GM18951 (cell line): ENCODE data around the gene SEMA3E.

Experiments
- POLR2A ChIP-seq: IDR thresholded peaks from 4 replicates; pipeline ENCODE4 v1.6.1; 2011; ENCODE audit warnings: mild to moderate bottlenecking; ENCODE audit not compliant: insufficient read length, insufficient read depth; ENCODE audit errors: extremely low read depth
- in situ Hi-C: fragments of 300-500 bp; cut with MboI; formaldehyde crosslinking; loops from one replicate; pipeline ENCODE4 v1.12.0; 2022; ENCODE audit warnings: low sequenced_read_pairs, mixed read lengths, inconsistent platforms; ENCODE audit not compliant: unreplicated experiment

Gene SEMA3E

GRCh38 chr7:83614112-83614511 lies 34.8 kb downstream of the SEMA3E start:
- in situ Hi-C loops: no loop called here
- TF ChIP-seq POLR2A: no peak

GRCh38 chr7:83613232-83613631 lies 35.7 kb downstream of the SEMA3E start:
- in situ Hi-C loops: no loop called here
- no peak for TF ChIP-seq POLR2A

GRCh38 chr7:83611776-83612175 lies 37.2 kb downstream of the SEMA3E start:
- in situ Hi-C loops: no loop called here
- no peak for TF ChIP-seq POLR2A

GRCh38 chr7:83610649-83611304 lies 38.2 kb downstream of the SEMA3E start:
- in situ Hi-C loops: no loop called here
- TF ChIP-seq POLR2A: no peak

GRCh38 chr7:83608716-83609115 lies 40.2 kb downstream of the SEMA3E start:
- TF ChIP-seq POLR2A: no peak
- in situ Hi-C loops: no loop called here

GRCh38 chr7:83603649-83604048 lies 45.3 kb downstream of the SEMA3E start:
- in situ Hi-C loops: no loop called here
- TF ChIP-seq POLR2A: no peak

GRCh38 chr7:83599131-83599530 lies 49.8 kb downstream of the SEMA3E start:
- in situ Hi-C loops: no loop called here
- TF ChIP-seq POLR2A: no peak

- no peak for TF ChIP-seq POLR2A
Measured at GRCh38 chr7:83593921-83594475, 54.9 kb downstream of the SEMA3E start.

GRCh38 chr7:83588602-83589240 lies 60.2 kb downstream of the SEMA3E start:
- in situ Hi-C loops: no loop called here
- TF ChIP-seq POLR2A: no peak

More at GRCh38 chr7:83593921-83594475, 54.9 kb downstream of the SEMA3E start:
- in situ Hi-C loops: no loop called here

GRCh38 chr7:83586281-83586680 lies 62.7 kb downstream of the SEMA3E start:
- no peak for TF ChIP-seq POLR2A
- in situ Hi-C loops: no loop called here

GRCh38 chr7:83581667-83582435 lies 67.1 kb downstream of the SEMA3E start:
- in situ Hi-C loops: no loop called here
- TF ChIP-seq POLR2A: no peak

- no peak for TF ChIP-seq POLR2A
- in situ Hi-C loops: no loop called here
Measured at GRCh38 chr7:83579740-83580139, 69.2 kb downstream of the SEMA3E start.

GRCh38 chr7:83575436-83575835 lies 73.5 kb downstream of the SEMA3E start:
- in situ Hi-C loops: no loop called here
- no peak for TF ChIP-seq POLR2A
